C4-2B (cell line): ENCODE data around the gene SMG6.
A peak's percentile ranks its signal among the peaks of the same experiment; 100 is the strongest.

Experiments
- CTCF ChIP-seq: fragments of 450-650 bp; conservative IDR thresholded peaks from 2 replicates; pipeline ENCODE4 v1.5.1; 2017; ENCODE audit warnings: mild to moderate bottlenecking
- ZFX ChIP-seq: fragments of 450-650 bp; IDR thresholded peaks from 2 replicates; pipeline ENCODE4 v1.6.1; 2017

- peak; percentile 97 for TF ChIP-seq CTCF
- no peak for TF ChIP-seq ZFX
Measured at GRCh38 chr17:2094891-2095535, 208.6 kb downstream of the SMG6 start.
